ENCODE measurements around the gene NGEF.

DNA sequence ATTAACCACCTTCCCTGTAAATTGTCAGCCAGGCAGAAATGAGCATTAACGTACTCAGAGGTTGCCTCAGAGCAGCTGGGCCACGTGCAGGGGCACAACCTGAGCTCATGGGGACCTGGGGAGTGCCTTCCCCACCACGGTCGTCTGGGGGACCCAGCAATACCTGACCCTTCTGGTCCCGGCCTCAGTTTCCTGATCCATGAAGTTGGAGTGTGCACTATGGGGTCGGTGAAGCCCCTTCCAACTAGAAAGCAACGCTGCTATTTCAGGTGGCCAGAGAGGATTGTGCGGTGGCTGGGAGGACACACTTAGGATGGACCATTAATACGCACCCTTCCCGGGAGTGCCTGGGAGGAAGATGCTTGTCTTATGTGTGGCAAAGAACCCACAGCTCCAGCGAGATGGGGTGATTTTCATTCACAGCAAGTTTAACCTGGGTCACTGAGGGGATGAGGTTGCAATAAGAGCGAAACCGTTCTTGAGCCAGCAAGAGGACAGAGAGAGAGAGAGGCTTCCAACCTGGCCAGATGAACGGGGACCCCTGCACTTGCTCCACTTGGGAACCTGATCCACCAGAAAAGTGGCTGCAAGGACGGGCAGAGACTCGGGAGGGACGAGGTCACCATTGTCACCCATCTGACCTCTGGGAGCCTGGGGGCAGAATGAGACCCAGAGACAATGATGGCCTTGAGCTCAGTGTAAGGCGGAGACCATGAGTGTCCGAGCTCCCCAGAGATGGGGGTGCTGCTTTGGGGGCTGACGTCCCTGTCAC, 36.2 kb downstream of the NGEF start:
- TF ChIP-seq, protein P1, sequence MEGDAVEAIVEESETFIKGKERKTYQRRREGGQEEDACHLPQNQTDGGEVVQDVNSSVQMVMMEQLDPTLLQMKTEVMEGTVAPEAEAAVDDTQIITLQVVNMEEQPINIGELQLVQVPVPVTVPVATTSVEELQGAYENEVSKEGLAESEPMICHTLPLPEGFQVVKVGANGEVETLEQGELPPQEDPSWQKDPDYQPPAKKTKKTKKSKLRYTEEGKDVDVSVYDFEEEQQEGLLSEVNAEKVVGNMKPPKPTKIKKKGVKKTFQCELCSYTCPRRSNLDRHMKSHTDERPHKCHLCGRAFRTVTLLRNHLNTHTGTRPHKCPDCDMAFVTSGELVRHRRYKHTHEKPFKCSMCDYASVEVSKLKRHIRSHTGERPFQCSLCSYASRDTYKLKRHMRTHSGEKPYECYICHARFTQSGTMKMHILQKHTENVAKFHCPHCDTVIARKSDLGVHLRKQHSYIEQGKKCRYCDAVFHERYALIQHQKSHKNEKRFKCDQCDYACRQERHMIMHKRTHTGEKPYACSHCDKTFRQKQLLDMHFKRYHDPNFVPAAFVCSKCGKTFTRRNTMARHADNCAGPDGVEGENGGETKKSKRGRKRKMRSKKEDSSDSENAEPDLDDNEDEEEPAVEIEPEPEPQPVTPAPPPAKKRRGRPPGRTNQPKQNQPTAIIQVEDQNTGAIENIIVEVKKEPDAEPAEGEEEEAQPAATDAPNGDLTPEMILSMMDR (IDR thresholded peaks at IDR 0.05) = no peak
- TF ChIP-seq, protein P2, sequence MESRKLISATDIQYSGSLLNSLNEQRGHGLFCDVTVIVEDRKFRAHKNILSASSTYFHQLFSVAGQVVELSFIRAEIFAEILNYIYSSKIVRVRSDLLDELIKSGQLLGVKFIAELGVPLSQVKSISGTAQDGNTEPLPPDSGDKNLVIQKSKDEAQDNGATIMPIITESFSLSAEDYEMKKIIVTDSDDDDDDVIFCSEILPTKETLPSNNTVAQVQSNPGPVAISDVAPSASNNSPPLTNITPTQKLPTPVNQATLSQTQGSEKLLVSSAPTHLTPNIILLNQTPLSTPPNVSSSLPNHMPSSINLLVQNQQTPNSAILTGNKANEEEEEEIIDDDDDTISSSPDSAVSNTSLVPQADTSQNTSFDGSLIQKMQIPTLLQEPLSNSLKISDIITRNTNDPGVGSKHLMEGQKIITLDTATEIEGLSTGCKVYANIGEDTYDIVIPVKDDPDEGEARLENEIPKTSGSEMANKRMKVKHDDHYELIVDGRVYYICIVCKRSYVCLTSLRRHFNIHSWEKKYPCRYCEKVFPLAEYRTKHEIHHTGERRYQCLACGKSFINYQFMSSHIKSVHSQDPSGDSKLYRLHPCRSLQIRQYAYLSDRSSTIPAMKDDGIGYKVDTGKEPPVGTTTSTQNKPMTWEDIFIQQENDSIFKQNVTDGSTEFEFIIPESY (IDR thresholded peaks at IDR 0.05; ENCODE audit: borderline replicate concordance, low read depth) = no peak
- TF ChIP-seq, protein P3, sequence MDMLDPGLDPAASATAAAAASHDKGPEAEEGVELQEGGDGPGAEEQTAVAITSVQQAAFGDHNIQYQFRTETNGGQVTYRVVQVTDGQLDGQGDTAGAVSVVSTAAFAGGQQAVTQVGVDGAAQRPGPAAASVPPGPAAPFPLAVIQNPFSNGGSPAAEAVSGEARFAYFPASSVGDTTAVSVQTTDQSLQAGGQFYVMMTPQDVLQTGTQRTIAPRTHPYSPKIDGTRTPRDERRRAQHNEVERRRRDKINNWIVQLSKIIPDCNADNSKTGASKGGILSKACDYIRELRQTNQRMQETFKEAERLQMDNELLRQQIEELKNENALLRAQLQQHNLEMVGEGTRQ (IDR thresholded peaks at IDR 0.05; ENCODE audit: borderline replicate concordance, low read depth, low read length) = no peak
- TF ChIP-seq, protein P4, sequence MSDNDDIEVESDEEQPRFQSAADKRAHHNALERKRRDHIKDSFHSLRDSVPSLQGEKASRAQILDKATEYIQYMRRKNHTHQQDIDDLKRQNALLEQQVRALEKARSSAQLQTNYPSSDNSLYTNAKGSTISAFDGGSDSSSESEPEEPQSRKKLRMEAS (IDR thresholded peaks at IDR 0.05; ENCODE audit: low read depth) = no peak
- no peak for TF ChIP-seq SIN3A (IDR thresholded peaks at IDR 0.05; ENCODE audit: borderline replicate concordance, low read depth, low read length)
- TF ChIP-seq, protein P5, sequence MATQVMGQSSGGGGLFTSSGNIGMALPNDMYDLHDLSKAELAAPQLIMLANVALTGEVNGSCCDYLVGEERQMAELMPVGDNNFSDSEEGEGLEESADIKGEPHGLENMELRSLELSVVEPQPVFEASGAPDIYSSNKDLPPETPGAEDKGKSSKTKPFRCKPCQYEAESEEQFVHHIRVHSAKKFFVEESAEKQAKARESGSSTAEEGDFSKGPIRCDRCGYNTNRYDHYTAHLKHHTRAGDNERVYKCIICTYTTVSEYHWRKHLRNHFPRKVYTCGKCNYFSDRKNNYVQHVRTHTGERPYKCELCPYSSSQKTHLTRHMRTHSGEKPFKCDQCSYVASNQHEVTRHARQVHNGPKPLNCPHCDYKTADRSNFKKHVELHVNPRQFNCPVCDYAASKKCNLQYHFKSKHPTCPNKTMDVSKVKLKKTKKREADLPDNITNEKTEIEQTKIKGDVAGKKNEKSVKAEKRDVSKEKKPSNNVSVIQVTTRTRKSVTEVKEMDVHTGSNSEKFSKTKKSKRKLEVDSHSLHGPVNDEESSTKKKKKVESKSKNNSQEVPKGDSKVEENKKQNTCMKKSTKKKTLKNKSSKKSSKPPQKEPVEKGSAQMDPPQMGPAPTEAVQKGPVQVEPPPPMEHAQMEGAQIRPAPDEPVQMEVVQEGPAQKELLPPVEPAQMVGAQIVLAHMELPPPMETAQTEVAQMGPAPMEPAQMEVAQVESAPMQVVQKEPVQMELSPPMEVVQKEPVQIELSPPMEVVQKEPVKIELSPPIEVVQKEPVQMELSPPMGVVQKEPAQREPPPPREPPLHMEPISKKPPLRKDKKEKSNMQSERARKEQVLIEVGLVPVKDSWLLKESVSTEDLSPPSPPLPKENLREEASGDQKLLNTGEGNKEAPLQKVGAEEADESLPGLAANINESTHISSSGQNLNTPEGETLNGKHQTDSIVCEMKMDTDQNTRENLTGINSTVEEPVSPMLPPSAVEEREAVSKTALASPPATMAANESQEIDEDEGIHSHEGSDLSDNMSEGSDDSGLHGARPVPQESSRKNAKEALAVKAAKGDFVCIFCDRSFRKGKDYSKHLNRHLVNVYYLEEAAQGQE (IDR thresholded peaks at IDR 0.05; ENCODE audit: low read depth, low read length) = no peak
- TF ChIP-seq TAF1 (IDR thresholded peaks at IDR 0.05; ENCODE audit: borderline replicate concordance, low read depth, low read length) = no peak
- no peak for TF ChIP-seq YY1 (IDR thresholded peaks at IDR 0.05; ENCODE audit: low read depth)
- TF ChIP-seq EP300 (IDR thresholded peaks at IDR 0.05; ENCODE audit: borderline replicate concordance in 1 of 2, low read depth in 1 of 2, low read length in 1 of 2) = no peak
- no peak for TF ChIP-seq GABPA (IDR thresholded peaks at IDR 0.05; ENCODE audit: low read depth)
- TF ChIP-seq FOSL2 (IDR thresholded peaks at IDR 0.05; ENCODE audit: borderline replicate concordance, low read depth) = no peak
